ENCODE results near the gene DNAH6.
"Not testable (repeated sequence)": the region's sequence is repeated elsewhere in the genome, so short reads cannot be mapped to it uniquely, and the experiment has no call there.

The DNAH6 gene

DNA sequence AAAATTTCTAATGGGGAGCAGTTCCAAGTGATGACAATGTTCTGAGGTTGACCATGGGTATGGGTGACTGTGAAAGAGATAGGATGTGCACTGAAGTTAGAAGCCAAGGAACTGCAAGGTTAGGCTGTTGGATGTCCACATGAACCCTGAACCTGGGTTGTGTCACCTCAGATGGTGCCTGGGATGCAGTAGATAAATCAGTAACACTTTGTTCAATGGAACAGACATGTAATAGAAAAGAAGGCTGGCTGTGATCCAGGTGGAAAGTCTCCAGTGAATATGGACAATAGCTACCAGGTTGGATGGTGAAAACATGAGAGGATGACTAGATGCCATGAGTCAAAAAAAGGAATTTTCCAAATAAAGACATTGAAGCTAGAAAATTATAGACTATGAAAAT is 233.1 kb downstream of the DNAH6 start:
- no peak for DNase-seq (ENCODE audit: low read depth)

DNA sequence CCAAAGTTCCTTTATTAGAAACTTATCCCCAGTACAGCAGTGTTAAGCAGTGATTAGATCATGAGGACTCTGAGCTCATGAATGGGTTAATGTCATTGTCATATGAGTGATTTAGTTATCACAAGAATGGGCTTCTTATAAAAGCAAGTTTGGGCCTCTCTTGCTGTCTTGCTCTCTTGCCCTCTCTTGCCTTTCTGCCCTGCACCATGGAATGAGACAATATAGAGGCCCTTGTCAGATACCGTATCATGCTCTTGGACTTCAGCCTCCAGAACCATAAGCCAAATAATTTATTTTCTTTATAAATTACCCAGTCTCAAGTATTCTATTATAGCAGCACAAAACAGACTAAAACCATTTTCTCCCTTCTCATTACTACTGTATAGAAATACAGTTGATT is 238.8 kb downstream of the DNAH6 start:
- DNase-seq (ENCODE audit: low read depth), result no peak

GRCh38 chr2:84757648-84758047 is 241.3 kb downstream of the DNAH6 start:
- DNase-seq (ENCODE audit: low read depth), result no peak

- DNase-seq (ENCODE audit: low read depth), result no peak
Observed at GRCh38 chr2:84766791-84767190, 250.5 kb downstream of the DNAH6 start.

GRCh38 chr2:84768840-84769239 is 252.5 kb downstream of the DNAH6 start:
- no peak for DNase-seq (ENCODE audit: low read depth)

DNA sequence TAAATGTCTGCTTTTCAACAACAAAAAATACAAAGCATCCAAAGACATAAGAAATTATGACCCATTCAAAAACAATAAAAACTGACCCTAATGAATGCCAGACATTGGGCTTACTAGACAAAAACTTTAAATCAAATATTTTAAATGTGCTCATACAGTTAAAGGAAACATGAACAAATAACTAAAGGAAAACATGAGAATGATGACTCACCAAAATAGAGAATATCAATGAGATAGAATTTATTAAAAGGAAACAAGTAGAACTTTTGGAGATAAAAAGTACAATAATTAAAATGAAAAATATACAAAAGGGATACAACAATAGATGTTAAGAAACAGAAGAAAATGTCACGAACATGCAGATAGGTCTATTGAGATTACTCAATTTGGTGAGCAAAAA is 254.0 kb downstream of the DNAH6 start:
- no peak for DNase-seq (ENCODE audit: low read depth)

DNA sequence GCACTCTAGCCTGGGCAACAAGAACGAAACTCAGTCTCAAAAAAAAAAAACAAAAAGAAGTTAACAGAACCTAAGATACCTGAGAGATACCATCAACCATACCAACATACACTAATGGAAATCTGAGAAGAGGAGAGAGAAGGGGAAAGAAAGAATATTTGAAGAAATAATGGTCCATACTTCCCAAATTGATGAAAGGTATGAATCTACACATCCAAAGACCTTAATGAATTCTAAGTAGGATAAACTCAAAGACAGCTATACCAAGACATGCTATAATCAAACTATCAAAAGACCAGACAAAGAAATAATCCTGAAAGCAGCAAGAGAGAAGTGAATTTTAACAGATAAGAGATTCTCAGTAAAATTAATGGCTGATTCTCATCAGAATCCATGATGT is 255.0 kb downstream of the DNAH6 start:
- no peak for DNase-seq (ENCODE audit: low read depth)

DNA sequence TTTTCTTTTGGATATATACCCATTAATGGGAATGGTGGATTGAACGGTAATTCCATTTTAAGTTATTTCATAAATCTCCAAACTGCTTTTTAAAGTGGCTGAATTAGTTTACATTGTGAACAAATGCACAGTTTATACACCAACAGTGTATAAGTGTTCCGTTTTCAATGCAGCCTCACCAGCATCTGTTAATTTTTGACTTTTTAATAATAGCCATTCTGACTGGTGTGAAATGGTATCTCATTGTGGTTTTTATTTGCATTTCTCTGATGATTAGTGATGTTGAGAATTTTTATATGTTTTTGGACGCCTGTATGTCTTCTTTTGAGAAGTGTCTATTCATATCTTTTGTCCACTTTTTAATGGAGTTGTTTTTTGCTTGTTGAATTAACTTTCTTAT is 257.3 kb downstream of the DNAH6 start:
- not testable (repeated sequence) for DNase-seq (ENCODE audit: low read depth)

GRCh38 chr2:84776011-84776410 is 259.7 kb downstream of the DNAH6 start:
- DNase-seq (ENCODE audit: low read depth), result no peak

GRCh38 chr2:84778911-84779690 is 262.8 kb downstream of the DNAH6 start:
- DNase-seq (ENCODE audit: low read depth), result no peak

- no peak for DNase-seq (ENCODE audit: low read depth)
Observed at GRCh38 chr2:84779781-84780180, 263.5 kb downstream of the DNAH6 start.

- DNase-seq (ENCODE audit: low read depth), result no peak
Observed at GRCh38 chr2:84781942-84782716, 265.8 kb downstream of the DNAH6 start.

GRCh38 chr2:84782717-84783442 is 266.6 kb downstream of the DNAH6 start:
- no peak for DNase-seq (ENCODE audit: low read depth)

- DNase-seq (ENCODE audit: low read depth), result no peak
Observed at GRCh38 chr2:84785950-84786349, 269.7 kb downstream of the DNAH6 start.

DNA sequence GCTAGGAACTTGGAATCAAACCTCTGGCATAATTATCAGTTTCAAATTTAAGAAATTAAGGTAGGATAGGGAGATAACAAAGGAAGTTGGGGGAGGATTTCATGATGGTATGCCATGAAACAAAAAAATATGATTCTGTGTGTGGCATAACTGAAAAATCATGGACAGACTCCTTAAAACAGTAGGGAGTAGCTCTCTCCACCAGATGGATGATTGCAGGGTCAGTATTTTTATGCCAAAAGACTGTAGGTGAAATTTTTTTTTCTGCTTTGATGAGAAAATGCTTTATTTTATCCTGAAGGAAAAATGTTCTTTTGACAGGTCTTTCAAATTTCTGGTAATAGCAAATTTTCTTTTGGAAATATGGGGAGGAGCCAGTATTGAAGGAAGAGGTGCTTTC is 270.3 kb downstream of the DNAH6 start:
- no peak for DNase-seq (ENCODE audit: low read depth)

DNA sequence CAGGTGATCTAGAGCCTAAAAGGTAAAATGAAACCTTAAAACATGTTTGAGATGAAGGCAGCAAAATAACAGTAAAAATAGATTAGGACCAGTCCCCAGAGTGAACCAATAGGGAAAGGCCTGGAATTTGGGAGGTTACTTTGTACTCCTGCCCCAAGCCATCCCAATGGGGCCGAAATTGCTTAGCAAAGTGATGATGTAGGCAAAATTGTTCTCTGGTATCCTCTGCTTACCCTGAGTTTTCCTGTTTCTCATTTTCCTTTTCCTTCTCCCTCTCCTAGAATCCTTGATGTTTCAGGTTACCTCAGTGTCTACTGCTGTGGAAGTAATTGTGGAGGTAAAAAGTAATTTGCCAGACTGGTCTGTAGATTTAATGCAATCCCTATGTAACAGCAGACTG is 271.7 kb downstream of the DNAH6 start:
- DNase-seq (ENCODE audit: low read depth), result no peak

- DNase-seq (ENCODE audit: low read depth), result no peak
Observed at GRCh38 chr2:84788498-84788897, 272.2 kb downstream of the DNAH6 start.

GRCh38 chr2:84792856-84793522 is 276.7 kb downstream of the DNAH6 start:
- DNase-seq (ENCODE audit: low read depth), result no peak

DNA sequence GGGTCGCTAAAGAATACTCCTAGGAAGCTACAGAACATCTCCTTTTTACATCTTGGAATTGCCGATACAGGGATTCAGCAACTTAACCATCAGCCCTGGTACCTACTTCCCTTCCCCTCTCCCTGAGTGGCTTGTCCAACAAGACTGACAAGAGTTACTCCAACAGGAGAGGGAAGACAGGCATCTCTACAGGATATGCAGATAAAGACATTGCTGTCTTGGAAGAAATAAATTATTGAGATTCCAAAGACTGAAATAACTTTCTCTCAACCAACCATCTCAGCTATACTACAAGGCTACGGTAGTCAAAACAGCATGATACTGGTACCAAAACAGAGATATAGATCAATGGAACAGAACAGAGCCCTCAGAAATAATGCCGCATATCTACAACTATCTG is 277.3 kb downstream of the DNAH6 start:
- DNase-seq (ENCODE audit: low read depth), result no peak

DNA sequence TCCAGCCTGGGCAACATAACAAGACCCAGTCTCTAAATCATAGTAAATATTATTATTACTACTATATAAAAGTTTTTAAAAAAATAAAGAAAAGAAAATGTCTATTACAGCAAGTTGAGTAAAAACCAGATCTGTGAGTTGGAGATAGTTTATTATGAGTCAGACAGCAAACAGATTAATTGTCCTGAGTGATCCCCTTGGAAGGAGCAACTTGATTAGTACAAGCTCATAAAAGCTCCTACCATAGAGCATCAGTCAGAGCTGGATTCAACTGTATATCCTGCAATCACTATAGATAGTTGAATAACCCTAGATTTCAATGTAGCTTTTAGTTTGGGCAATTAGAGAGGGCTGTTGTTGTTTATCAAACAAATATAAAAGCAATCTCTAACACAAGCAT is 280.5 kb downstream of the DNAH6 start:
- DNase-seq (ENCODE audit: low read depth), result no peak

GRCh38 chr2:84797271-84797670 is 281.0 kb downstream of the DNAH6 start:
- no peak for DNase-seq (ENCODE audit: low read depth)

GRCh38 chr2:84799772-84800171 is 283.5 kb downstream of the DNAH6 start:
- no peak for DNase-seq (ENCODE audit: low read depth)

Measured in GM04503 (cell line).